ENCODE results near the gene CHST11.

- no peak for TF ChIP-seq POLR2A (IDR thresholded peaks at IDR 0.05; ENCODE audit: low read length)
- TF ChIP-seq GATA1 (IDR thresholded peaks at IDR 0.05; ENCODE audit: low read depth, low read length) = no peak
Measured at GRCh38 chr12:104747330-104747729, 290.6 kb downstream of the CHST11 start.
